ENCODE results near the gene FAM168B.

FAM168B gene, protein sequence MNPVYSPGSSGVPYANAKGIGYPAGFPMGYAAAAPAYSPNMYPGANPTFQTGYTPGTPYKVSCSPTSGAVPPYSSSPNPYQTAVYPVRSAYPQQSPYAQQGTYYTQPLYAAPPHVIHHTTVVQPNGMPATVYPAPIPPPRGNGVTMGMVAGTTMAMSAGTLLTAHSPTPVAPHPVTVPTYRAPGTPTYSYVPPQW

DNA sequence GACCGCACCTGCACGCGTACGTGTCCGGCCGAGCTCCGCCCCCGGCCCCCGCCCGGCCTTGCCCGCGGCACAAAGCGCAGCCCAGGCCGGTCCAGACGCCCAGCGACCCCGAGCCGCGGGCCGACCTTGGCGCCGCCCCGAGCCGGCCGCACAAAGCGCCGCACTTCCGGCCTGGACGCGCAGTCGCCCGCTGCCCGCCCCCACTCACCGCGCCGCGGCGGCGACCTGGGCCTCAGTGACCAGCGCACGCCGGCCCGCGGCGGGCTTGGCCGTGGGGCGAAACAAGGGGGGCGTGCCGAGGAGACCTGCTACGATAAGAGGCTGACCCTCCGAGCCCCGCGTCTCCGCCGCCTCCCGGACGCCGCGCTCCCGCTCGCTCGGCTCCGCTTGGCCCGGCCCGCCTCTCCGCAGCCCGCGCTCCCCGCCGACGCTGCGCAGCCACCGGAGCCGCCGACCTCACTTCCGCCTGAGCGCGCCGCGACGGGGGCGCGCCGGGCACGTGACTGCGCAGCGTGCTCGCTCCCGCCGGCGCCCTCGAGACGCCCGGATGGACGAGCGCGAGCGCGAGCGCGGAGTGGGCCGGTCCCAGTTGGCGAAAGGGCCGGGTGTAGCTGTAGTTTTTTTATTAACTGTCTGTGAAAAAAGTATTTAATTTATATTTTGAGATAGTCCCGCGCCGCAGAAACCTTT is at the start of gene FAM168B:
Gene FAM168B (minus strand): TSS at position 455 of the 690 bp plus-strand sequence. CDS start 10,814 bp downstream, outside the sequence.
- H3K9me3 ChIP-seq (ENCODE audit: control insufficient read depth, low read length), result no peaks in the 10 kb centered on the region
- H3K9ac ChIP-seq (ENCODE audit: low read length), result peak within 1 kb of the TSS; percentile 94
- no peaks in the 10 kb centered on the region for H3K27me3 ChIP-seq (ENCODE audit: control insufficient read depth, insufficient read depth, low read length)
- H3K4me1 ChIP-seq (ENCODE audit: control insufficient read depth, insufficient read depth, low read length), result no peaks in the 10 kb centered on the region
- peak within 1 kb of the TSS; percentile 71 for H3K4me3 ChIP-seq (ENCODE audit: low read length)
- H3K36me3 ChIP-seq (ENCODE audit: control insufficient read depth, insufficient read depth, low read length), result no peaks in the 10 kb centered on the region

DNA sequence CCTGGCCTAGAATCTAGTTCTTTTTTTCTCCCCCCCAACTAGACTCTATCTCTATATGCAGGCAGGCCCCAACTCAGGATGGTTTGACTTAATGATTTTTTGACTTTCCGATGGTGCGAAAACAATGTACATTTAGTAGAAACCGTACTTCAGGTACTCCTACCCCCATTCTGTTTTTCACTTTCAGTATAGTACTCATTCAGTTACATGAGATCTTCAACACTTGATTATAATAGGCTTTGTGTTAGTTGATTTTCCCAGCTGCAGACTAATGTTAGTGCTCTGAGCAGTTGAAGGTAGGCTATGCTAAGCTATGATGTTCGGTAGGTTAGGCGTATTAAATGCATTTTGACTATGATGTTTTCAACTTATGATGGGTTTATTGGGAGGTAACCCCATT is 49.6 kb upstream of the FAM168B start:
- H3K4me3 ChIP-seq (ENCODE audit: low read length), result no peak overlapping the region
- H3K4me1 ChIP-seq (ENCODE audit: control insufficient read depth, insufficient read depth, low read length), result no peaks in the 10 kb centered on the region
- no peaks in the 10 kb centered on the region for H3K27me3 ChIP-seq (ENCODE audit: control insufficient read depth, insufficient read depth, low read length)
- peaks cover 13% of the 10 kb centered on the region for H3K36me3 ChIP-seq (ENCODE audit: control insufficient read depth, insufficient read depth, low read length)
- no peak overlapping the region for H3K9ac ChIP-seq (ENCODE audit: low read length)
- no peaks in the 10 kb centered on the region for H3K9me3 ChIP-seq (ENCODE audit: control insufficient read depth, low read length)

DNA sequence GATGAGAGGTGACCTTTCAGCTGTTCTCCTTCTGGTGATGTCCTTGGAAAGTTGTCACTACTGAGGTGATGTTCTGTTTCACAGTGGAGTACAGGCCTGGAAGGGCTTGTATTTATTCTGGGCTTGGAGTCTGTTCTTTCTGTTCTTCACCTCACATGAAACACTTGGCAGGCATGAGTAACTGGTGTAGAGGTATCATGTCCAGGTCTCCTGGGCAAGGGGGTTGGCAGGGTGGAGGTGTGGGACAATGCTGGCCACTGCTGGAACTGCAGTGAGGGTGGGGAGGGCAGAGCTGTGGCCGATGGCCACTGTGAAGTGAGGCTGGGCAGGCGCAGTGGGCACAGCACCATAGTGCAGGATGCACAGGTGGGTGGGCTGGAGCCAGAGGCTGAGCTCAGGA is 47.3 kb upstream of the FAM168B start:
- Histone ChIP-seq H3K9ac (ENCODE audit: low read length) (no peak overlapping the region), H3K4me1 (ENCODE audit: control insufficient read depth, insufficient read depth, low read length) (no peaks in the 10 kb centered on the region), H3K27me3 (ENCODE audit: control insufficient read depth, insufficient read depth, low read length) (no peaks in the 10 kb centered on the region), H3K36me3 (ENCODE audit: control insufficient read depth, insufficient read depth, low read length) (peaks cover 11% of the 10 kb centered on the region), H3K9me3 (ENCODE audit: control insufficient read depth, low read length) (no peaks in the 10 kb centered on the region), H3K4me3 (ENCODE audit: low read length) (no peak overlapping the region)

DNA sequence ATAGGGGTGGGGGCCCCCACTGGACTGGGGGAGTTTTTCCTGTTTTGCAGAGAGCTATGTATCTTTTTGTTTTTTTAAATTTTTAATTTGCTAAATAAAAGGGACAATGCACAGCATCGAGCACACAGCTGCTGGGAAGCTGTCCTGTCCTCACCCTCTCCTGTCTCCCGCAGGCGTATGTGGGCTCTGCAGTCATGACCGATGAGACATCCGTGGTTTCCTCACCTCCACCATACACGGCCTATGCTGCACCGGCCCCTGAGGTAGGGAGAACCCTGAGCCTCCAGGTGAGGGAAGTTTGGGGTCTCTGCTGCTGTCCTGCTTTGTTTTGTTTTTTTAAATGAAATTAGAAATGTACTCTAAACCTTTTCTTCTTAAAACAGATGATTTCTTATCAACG is 39.5 kb upstream of the FAM168B start:
- Histone ChIP-seq H3K36me3 (ENCODE audit: control insufficient read depth, insufficient read depth, low read length) (no peaks in the 10 kb centered on the region), H3K9ac (ENCODE audit: low read length) (no peak overlapping the region), H3K4me3 (ENCODE audit: low read length) (no peak overlapping the region), H3K9me3 (ENCODE audit: control insufficient read depth, low read length) (no peaks in the 10 kb centered on the region), H3K4me1 (ENCODE audit: control insufficient read depth, insufficient read depth, low read length) (peaks cover 11% of the 10 kb centered on the region), H3K27me3 (ENCODE audit: control insufficient read depth, insufficient read depth, low read length) (no peaks in the 10 kb centered on the region)

DNA sequence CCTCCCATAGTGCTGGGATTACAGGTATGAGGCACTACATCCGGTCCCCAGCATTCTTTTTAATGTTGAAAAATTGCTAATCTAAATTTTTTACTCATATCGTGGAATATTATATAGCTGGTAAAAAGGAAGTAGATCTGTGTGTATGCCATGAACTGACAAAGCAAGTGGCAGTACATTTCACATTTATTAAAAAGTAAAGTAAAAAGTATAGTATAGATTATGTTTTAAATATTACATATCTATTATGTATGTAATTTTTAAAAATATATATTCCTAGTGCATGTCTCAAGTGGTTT is 37.0 kb upstream of the FAM168B start:
- Histone ChIP-seq H3K4me1 (ENCODE audit: control insufficient read depth, insufficient read depth, low read length) (peaks cover 19% of the 10 kb centered on the region), H3K36me3 (ENCODE audit: control insufficient read depth, insufficient read depth, low read length) (no peaks in the 10 kb centered on the region), H3K27me3 (ENCODE audit: control insufficient read depth, insufficient read depth, low read length) (no peaks in the 10 kb centered on the region), H3K4me3 (ENCODE audit: low read length) (no peak overlapping the region), H3K9me3 (ENCODE audit: control insufficient read depth, low read length) (no peaks in the 10 kb centered on the region), H3K9ac (ENCODE audit: low read length) (no peak overlapping the region)

DNA sequence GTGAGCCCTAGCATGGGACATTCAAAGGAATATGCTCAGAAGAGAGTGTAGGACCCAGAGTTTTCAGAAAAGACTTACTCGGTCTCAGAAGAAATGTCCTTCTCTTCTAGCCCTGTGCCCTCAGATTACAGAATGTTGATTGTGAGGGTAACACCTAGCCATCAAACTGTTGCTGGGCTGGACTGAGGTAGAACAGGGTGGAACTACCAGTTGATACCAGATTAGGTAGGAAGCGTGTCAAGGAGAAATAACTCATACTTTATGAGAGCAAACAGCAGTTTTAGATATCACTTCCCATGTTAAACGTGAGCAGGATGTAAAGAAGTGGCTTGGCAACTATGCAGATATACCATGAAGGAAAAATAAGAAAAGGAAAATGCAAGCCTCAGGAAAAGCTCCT is 34.7 kb upstream of the FAM168B start:
- Histone ChIP-seq H3K4me1 (ENCODE audit: control insufficient read depth, insufficient read depth, low read length) (peaks cover 19% of the 10 kb centered on the region), H3K9ac (ENCODE audit: low read length) (no peak overlapping the region), H3K4me3 (ENCODE audit: low read length) (no peak overlapping the region), H3K9me3 (ENCODE audit: control insufficient read depth, low read length) (no peaks in the 10 kb centered on the region), H3K27me3 (ENCODE audit: control insufficient read depth, insufficient read depth, low read length) (no peaks in the 10 kb centered on the region), H3K36me3 (ENCODE audit: control insufficient read depth, insufficient read depth, low read length) (no peaks in the 10 kb centered on the region)

DNA sequence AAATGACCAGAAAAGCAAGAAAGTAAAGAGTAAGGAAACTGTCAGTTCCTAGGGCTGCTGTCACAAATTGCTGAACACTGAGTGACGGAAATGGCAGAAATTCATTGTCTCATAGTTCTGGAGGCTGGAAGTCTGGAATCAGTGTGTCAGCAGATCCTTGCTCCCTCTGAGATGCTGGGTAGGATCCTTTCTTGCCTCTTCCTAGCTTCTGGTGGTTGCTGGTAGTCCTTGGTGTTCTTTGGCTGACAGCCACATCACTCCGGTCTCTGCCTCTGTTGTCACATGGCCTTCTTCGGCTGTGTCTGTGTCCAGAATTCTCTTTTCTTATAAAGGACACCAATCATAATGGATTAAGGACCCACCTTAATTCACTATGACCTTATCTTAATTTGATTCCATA is 33.8 kb upstream of the FAM168B start:
- Histone ChIP-seq H3K4me1 (ENCODE audit: control insufficient read depth, insufficient read depth, low read length) (peaks cover 19% of the 10 kb centered on the region), H3K9me3 (ENCODE audit: control insufficient read depth, low read length) (no peaks in the 10 kb centered on the region), H3K4me3 (ENCODE audit: low read length) (no peak overlapping the region), H3K9ac (ENCODE audit: low read length) (no peak overlapping the region), H3K27me3 (ENCODE audit: control insufficient read depth, insufficient read depth, low read length) (no peaks in the 10 kb centered on the region), H3K36me3 (ENCODE audit: control insufficient read depth, insufficient read depth, low read length) (no peaks in the 10 kb centered on the region)

DNA sequence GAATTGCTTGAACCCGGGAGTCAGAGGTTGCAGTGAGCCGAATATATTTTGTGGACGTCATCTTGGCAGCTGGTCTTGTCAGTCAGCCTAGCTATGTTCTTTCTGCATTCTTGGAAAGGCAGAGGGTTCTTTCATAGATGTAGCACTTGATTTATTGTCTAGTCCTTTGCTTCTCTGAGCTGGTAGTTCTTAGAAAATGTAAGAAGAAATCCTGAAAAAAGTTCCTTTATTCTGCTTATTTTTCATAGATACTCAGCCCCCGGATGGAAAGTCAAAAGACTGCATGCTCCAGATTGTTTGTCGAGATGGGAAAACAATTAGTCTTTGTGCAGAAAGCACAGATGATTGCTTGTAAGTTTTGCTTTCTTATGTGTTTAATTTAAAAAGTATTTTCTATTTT is 33.2 kb upstream of the FAM168B start:
- no peaks in the 10 kb centered on the region for H3K9me3 ChIP-seq (ENCODE audit: control insufficient read depth, low read length)
- no peak overlapping the region for H3K9ac ChIP-seq (ENCODE audit: low read length)
- H3K27me3 ChIP-seq (ENCODE audit: control insufficient read depth, insufficient read depth, low read length), result no peaks in the 10 kb centered on the region
- no peaks in the 10 kb centered on the region for H3K36me3 ChIP-seq (ENCODE audit: control insufficient read depth, insufficient read depth, low read length)
- no peak overlapping the region for H3K4me3 ChIP-seq (ENCODE audit: low read length)
- H3K4me1 ChIP-seq (ENCODE audit: control insufficient read depth, insufficient read depth, low read length), result peaks cover 19% of the 10 kb centered on the region

DNA sequence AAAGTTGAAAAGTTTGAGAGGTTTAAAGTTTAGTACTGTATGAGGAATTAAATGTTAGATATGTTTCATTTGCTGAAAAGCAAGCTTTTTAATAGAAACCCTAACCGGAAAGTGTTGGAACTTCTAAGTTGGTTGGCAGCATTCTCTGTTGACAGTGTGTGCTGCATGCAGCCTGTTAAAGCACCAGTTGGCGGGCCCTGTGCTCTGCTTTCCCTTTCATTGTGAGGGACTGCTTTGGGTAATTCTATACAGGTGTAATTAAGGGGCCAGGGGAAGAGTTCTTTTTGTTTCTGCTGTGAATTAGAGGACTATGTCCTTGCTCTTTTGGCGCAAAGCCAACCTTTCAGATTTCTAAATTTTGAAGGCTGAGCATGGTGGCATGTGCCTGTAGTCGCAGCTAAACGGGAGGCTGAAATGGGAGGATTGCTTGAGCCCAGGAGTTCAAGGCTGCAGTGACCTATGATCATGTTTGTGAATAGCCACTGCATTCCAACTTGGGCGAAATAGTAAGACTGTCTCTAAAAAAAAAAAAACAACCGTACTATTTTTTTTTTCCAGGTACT is 32.0 kb upstream of the FAM168B start:
- Histone ChIP-seq H3K4me3 (ENCODE audit: low read length) (no peak overlapping the region), H3K9ac (ENCODE audit: low read length) (no peak overlapping the region), H3K36me3 (ENCODE audit: control insufficient read depth, insufficient read depth, low read length) (no peaks in the 10 kb centered on the region), H3K4me1 (ENCODE audit: control insufficient read depth, insufficient read depth, low read length) (peaks cover 19% of the 10 kb centered on the region), H3K9me3 (ENCODE audit: control insufficient read depth, low read length) (no peaks in the 10 kb centered on the region), H3K27me3 (ENCODE audit: control insufficient read depth, insufficient read depth, low read length) (no peaks in the 10 kb centered on the region)

DNA sequence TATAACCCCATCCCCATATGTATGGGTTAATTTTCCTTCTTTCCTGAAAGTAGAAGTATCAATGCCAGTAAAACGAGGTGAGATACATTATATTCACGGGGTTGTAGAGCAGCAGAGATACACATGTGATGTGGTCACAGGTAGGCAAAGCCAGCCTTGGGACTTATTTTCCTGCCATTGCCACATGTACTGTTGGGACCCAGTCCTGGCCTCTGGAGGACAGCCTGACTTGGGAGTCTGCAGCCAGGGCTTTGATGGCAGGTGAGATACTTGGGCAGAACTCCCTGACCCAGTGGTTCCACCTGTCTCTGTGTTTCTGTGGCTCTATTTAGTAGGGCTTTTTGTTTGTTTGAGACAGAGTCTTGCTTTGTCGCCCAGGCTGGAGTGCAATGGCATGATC is 29.9 kb upstream of the FAM168B start:
- H3K9me3 ChIP-seq (ENCODE audit: control insufficient read depth, low read length), result no peaks in the 10 kb centered on the region
- no peaks in the 10 kb centered on the region for H3K36me3 ChIP-seq (ENCODE audit: control insufficient read depth, insufficient read depth, low read length)
- H3K9ac ChIP-seq (ENCODE audit: low read length), result no peak overlapping the region
- H3K4me1 ChIP-seq (ENCODE audit: control insufficient read depth, insufficient read depth, low read length), result peaks cover 12% of the 10 kb centered on the region
- H3K27me3 ChIP-seq (ENCODE audit: control insufficient read depth, insufficient read depth, low read length), result no peaks in the 10 kb centered on the region
- no peak overlapping the region for H3K4me3 ChIP-seq (ENCODE audit: low read length)

DNA sequence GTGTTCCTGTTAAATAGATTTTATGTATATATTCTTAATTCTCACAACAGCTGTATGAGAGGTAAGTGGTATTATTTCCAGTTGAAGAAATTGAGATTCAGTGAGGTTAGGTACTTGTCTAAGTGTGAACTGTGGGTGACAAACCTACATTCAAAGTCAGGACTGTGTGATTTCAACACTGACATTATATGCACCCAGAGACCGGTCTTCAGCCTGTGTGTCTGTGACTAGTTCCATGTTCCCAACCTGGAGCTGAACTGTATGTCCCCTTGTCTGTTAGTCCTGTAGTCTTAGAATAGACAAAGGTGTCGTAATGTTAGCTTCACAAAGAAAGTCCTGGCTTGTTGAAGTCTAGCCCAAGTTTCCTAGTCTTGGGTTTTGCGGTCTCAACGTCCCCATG is 29.2 kb upstream of the FAM168B start:
- Histone ChIP-seq H3K9ac (ENCODE audit: low read length) (no peak overlapping the region), H3K4me1 (ENCODE audit: control insufficient read depth, insufficient read depth, low read length) (peaks cover 5% of the 10 kb centered on the region), H3K4me3 (ENCODE audit: low read length) (no peak overlapping the region), H3K9me3 (ENCODE audit: control insufficient read depth, low read length) (no peaks in the 10 kb centered on the region), H3K27me3 (ENCODE audit: control insufficient read depth, insufficient read depth, low read length) (no peaks in the 10 kb centered on the region), H3K36me3 (ENCODE audit: control insufficient read depth, insufficient read depth, low read length) (no peaks in the 10 kb centered on the region)

DNA sequence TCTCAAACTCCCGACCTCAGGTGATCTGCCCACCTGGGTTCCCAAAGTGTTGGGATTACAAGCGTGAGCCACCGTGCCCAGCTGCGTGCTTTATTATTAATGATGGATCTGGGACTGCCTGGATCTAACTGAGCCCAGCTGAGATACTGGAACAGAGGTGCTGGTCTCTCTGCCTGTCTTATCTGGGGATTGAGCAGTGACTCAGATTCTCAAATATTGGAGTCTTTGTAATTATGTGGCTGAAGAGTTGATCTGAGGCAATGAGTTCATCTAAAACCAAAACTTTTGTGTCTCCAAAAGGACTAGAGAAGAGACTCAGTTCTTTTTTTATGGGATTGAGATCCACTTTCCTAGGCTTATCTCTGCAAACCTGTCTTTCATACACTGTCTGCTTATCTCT is 28.2 kb upstream of the FAM168B start:
- Histone ChIP-seq H3K27me3 (ENCODE audit: control insufficient read depth, insufficient read depth, low read length) (no peaks in the 10 kb centered on the region), H3K4me3 (ENCODE audit: low read length) (no peak overlapping the region), H3K4me1 (ENCODE audit: control insufficient read depth, insufficient read depth, low read length) (no peaks in the 10 kb centered on the region), H3K36me3 (ENCODE audit: control insufficient read depth, insufficient read depth, low read length) (no peaks in the 10 kb centered on the region), H3K9ac (ENCODE audit: low read length) (no peak overlapping the region), H3K9me3 (ENCODE audit: control insufficient read depth, low read length) (no peaks in the 10 kb centered on the region)
